Measurements from ENCODE around the gene SERPINF2. TPM values are rescaled to one million over a fixed set of nuclear protein-coding genes. Genes with fewer than 3 reads are reported as not detected.
"Not testable (repeated sequence)": the region's sequence is repeated elsewhere in the genome, so short reads cannot be mapped to it uniquely, and the experiment has no call there.

The SERPINF2 gene
- total RNA-seq, 1 donor from 2014 or later: 0.39 TPM

DNA sequence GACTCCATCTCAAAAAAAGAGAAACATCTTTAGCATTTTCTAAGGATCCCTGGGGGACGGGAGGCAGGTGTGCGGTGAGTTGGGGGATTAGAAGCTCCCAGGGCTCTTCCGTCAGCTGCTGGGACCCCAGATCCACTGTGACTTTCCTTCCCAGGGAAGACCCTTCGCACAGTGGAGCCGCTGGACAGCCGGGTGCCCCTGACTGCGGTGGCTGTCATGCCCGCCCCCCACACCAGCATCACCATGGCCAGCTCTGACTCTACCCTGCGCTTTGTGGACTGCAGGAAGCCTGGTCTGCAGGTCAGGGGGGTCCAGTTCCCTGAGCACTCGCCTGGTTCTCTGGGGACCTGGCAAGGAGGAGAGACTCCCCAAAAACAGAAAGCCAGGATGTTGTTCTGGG, 7.3 kb upstream of the SERPINF2 start:
- DNase-seq: no peak

DNA sequence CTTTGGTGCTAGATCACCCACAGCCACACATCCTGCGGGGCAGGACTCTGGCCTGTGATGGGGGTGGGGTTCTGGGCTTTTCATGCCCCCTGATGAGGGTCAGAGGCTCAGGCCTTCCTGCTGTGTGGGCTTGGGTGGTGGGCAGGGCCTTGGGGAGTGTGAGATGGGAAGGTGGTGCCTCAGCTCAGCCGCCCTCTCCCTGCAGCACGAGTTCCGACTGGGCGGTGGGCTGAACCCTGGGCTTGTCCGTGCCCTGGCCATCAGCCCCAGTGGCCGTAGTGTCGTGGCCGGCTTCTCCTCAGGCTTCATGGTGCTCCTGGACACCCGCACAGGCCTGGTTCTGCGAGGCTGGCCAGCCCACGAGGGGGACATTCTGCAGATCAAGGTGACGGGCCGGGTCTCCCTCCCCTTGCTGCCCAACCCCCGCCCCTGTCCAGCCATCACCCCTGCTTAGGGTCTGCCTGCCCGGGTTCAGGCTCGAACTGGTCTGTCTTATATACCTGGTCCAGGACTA, 6.8 kb upstream of the SERPINF2 start:
- DNase-seq: no peak

DNA sequence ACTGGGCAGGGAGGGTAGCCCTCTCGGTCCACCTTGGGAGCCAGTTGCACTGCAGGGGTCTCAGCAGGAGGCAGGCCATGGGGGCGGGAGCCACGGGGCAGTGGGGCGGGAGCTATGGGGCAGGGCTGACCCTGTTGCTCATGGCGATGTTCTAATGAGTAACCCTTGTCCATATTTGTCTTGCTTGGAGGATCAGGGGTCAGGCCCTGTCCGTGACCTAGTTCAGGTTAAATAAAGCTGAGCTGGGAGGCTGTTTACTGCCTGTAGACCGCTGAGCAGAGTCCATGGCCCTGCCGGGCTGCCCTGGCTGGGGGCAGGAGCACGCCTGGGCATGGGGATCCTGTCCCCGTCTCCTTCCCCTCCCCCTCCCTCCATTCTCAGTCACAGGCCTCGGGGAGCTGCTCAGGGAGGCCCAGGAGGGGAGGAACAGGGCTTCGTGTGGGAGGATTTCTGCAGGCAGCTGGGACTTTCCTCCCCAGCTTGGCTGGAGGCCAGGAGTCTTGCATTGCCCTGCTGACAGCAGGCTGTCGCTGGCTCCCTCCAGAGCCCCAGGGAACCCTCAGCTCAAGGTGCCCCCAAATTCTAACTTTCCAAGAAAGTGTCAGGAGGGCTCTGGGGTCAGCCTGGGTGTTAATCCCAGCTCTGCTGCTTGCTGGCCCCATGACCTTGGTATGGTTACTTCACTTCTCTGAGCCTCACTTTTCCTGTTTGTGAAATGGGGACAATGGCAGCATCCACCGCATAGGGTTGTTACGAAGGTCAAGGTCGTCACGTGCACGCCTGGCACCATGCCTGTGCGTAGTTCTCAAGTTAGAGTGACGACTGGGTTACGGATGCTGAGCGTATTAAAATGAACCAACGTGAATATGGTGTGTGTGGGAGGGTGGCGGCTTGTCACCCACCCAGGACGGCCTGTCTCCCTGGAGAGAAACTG, 6.1 kb upstream of the SERPINF2 start:
- no peak for DNase-seq

DNA sequence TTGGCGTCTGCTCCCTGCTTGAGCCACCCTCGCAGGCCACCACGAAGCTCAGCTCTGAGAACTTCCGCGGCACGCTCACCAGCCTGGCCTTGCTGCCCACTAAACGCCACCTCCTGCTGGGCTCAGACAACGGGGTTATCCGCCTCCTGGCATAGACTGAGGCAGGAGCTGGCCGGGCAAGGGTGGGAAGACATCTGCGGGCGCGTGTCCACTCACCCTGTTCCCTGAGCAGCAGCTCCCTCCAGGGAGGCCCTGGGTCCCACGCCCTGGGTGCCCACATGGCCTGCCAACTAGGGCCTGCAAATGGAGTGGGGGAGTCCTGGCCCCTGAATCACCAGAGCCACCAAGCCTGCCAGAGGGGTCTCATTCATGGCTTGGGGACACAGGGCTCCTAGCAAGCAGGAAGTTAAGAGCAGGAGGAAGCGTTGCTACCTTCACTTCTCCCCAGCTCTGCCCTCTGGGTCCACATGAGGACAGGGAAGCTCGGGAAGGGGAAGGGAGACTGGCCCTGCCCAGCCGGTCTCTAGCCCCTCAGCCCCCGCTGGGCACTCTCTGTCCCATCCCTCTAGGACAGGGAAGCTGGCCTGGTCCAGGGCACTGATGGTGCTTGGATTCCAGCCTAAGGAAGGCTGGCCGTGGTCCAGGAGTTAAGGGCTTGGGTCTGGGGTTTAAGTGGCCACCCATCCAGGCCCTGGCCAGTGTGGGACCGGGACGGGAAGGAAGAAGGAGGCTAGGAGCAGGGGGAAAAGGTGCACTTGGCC, 5.0 kb upstream of the SERPINF2 start:
- no peak for DNase-seq

DNA sequence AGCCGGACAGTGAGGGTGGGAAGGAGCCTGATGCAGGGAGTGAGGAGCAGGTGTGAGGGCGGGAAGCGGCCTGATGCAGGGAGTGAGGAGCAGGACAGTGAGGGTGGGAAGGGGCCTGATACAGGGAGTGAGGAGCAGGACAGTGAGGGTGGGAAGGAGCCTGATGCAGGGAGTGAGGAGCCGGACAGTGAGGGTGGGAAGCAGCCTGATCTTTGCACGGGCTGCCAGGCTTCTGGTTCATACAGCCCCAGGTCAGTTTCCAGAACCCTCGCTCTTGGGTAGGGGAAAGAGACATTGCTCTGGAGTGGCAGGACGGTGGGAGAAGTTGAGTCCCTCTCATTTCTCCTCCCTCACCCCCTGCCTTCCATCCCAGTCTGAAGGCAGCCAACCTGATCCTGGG, 772 bp upstream of the SERPINF2 start:
- not testable (repeated sequence) for DNase-seq

DNA sequence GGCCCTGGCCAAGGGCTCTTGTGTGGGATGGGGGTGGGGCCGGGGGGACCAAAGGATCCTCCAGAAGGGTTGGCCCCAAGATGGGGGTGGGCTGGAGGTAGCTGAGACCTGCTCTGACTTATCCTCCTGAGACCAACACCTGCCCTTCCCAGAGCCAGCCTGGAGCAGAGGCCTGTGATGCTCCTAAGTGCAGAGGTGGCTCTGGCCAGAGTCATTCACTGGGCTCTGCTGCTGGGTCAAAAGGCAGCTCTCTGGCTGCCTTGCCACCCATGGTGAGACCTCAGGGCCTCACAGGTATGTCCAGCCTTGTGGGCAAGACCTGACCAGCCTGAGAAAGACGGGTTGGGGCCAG, 393 bp downstream of the SERPINF2 start:
- DNase-seq: no peak

DNA sequence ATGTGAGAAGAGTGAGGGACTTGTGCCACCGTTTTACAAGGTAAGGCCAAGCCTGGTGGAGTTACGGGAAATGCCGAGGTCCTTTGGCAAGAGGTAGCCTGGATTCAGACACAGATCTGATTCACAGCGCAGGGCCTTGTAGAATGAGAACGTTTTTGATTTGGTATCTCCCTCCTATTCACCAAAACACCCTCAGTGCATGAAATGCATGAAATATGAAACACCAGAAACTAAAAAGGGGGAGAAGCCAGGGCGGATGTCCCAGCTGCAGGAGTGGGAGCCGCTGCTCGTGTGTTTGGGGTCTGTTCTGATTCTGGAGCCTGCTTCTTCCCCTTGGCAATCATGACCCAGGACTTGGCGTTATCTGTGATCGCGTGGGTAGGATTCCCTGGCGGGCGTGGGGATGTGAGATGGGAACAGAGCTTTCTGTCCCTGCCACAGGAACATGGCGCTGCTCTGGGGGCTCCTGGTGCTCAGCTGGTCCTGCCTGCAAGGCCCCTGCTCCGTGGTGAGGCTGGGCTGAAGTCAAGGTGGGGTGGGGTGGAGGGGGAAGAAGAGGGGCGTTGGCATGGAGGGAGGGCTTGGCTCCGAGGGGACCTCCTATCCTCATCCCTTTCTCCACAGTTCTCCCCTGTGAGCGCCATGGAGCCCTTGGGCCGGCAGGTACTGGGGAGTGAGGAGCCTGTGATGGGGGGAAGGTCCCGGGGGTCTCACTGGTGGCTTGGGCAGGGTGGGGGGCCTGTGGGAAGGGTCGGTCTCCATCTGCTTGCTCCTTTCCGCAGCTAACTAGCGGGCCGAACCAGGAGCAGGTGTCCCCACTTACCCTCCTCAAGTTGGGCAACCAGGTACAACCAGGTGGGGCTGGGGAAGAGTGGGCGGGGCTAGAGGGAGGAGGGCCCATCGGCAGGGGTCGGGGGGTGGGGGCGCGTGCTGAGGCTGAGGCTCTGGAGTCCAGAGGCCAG, 2.2 kb downstream of the SERPINF2 start:
- no peak for DNase-seq

DNA sequence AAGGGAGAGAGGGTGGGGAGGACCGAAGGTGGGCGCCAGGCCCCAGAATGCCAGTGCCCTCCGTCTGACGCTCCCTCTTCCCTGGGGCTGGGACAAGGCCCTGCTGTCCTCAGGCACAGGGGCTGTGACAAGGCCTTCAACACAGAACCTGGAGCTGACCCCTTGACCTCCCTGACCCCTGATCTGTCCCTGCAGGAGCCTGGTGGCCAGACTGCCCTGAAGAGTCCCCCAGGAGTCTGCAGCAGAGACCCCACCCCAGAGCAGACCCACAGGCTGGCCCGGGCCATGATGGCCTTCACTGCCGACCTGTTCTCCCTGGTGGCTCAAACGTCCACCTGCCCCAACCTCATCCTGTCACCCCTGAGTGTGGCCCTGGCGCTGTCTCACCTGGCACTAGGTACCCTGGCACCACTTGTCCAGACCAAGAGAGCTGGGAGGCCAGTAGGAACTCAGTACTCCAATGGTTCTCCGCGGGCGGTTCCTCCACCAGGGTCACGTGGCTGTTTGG, 2.9 kb downstream of the SERPINF2 start:
- no peak for DNase-seq

DNA sequence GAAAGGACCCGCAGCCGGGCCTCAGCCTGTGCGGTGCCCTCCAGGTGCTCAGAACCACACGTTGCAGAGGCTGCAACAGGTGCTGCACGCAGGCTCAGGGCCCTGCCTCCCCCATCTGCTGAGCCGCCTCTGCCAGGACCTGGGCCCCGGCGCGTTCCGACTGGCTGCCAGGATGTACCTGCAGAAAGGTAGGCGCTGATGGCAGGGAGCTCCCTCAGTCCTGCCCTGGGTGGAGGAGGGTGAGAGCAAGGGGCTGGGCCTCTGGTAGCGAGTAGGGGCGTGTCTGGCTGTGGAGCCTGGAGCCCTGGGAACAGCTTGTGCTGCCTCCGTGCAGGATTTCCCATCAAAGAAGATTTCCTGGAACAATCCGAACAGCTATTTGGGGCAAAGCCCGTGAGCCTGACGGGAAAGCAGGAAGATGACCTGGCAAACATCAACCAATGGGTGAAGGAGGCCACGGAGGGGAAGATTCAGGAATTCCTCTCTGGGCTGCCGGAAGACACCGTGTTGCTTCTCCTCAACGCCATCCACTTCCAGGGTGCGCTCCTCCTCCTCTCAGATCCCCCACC, 4.4 kb downstream of the SERPINF2 start:
- DNase-seq: no peak

DNA sequence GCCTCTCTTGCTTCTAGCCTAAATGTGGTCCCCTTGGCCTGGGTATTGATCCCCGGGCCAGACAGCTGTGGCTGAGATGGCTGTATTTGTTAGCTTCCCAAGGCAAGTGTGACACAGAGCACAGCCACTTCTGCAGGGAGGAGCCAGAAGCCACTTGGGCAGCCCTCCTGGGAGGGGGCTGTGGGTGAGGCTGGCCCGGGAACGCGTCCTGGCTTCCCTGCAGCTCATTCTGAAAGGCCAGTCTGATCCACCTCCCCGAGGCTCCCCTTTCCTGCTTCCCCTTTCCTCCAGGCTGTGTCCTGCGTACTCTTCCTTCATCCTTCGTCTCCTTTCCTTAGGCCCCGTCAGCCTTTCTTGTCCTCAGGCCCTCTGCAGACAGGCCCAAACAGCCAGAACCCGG, 8.0 kb downstream of the SERPINF2 start:
- no peak for DNase-seq

DNA sequence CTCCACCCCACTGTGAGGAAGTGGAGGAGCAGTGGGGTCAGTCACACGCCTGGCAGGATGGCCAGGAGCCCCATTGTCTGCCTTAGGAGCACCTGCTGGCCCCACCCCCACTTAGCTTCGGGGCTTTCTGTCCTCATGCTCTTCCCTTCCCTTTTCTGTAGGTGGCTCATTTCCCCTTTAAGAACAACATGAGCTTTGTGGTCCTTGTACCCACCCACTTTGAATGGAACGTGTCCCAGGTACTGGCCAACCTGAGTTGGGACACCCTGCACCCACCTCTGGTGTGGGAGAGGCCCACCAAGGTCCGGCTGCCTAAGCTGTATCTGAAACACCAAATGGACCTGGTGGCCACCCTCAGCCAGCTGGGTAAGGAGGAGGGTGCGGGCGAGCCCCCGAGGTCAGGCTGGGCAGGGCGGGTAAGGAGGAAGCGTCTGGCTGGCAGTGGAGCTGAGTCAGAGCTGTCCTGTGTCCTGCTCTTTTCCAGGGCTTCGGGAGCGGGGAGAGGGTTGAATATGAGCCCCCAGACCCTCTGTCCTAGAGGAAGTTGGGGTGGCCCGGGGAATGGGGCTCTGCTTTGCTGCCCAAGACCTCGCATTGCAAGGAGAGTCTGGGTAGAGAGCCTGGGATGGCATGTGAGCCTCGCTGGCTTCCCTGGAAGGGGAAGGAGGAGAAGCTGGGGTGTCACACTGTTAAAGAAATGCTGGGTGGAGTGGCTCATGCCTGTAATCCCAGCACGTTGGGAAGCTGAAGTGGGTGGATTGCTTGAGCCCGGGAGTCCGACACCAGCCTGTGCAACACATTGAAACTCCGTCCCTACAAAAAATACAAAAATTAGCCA, 10.0 kb downstream of the SERPINF2 start:
- no peak for DNase-seq

DNA sequence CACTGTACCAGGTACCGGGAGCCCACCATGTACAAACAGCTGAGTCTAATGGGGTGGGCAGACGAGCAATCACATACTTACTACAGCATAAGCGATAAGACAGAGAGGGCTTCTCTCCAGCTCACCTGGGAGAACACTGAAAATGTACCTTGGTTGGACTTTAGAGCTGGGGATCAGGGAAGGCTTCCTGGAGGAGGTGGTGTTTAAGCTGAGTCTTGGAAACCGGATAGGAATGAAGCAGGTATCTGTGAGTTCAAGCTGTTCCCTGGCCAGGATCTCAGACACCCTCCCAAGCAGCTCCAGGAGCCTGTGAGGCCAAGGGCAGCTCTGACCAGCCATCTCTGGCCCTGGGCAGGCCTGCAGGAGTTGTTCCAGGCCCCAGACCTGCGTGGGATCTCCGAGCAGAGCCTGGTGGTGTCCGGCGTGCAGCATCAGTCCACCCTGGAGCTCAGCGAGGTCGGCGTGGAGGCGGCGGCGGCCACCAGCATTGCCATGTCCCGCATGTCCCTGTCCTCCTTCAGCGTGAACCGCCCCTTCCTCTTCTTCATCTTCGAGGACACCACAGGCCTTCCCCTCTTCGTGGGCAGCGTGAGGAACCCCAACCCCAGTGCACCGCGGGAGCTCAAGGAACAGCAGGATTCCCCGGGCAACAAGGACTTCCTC, 11.2 kb downstream of the SERPINF2 start:
- no peak for DNase-seq

DNA sequence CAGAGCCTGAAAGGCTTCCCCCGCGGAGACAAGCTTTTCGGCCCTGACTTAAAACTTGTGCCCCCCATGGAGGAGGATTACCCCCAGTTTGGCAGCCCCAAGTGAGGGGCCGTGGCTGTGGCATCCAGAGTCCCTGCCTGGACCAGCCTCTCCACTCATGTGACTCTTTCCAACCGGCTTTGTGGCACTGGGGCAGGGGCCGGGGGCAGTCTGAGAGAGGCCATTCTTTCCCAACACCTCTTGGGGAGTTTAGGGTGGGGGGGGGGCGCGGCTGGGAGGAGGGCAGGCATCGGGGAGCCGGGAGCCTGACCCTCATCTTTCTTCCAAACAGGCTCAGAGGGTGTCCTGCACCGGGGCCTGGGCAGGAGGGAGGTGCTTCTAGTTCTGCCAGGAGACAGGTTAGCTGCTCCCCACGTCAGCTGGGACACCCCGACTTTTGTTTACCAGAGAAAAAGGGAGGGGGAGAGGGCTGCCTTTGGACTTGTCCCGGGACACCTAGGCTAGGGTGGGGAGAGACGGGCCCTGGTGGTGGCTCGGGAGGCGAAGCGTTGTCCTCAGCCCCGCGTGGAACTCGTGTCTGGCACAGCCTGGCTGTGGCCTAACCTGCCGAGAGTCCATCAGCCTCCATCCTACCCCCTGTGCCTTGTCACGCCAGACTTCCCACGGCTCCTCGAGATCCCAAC, 11.9 kb downstream of the SERPINF2 start:
- DNase-seq: no peak

DNA sequence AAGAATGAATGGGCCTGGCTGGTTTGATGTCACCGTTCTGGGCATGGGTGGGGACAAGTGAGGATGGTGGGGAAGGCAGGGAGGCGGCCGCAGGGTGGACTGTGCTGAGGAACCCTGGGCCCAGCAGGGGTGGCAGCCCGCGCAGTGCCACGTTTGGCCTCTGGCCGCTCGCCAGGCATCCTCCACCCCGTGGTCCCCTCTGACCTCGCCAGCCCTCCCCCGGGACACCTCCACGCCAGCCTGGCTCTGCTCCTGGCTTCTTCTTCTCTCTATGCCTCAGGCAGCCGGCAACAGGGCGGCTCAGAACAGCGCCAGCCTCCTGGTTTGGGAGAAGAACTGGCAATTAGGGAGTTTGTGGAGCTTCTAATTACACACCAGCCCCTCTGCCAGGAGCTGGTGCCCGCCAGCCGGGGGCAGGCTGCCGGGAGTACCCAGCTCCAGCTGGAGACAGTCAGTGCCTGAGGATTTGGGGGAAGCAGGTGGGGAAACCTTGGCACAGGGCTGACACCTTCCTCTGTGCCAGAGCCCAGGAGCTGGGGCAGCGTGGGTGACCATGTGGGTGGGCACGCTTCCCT, 12.7 kb downstream of the SERPINF2 start:
- DNase-seq: no peak

DNA sequence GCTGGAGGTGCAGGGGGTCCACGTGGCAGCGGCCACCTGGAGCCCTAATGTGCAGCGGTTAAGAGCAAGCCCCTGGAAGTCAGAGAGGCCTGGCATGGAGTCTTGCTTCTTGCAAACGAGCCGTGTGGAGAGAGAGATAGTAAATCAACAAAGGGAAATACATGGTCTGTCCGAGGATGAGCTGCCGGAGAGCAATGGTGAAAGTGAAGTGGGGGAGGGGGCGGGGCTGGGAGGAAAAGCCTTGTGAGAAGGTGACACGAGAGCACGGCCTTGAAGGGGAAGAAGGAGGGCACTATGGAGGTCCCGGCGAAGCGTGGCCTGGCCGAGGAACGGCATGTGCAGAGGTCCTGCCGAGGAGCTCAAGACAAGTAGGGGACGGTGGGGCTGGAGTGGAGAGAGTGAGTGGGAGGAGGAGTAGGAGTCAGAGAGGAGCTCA, 13.2 kb downstream of the SERPINF2 start:
- DNase-seq: no peak

DNA sequence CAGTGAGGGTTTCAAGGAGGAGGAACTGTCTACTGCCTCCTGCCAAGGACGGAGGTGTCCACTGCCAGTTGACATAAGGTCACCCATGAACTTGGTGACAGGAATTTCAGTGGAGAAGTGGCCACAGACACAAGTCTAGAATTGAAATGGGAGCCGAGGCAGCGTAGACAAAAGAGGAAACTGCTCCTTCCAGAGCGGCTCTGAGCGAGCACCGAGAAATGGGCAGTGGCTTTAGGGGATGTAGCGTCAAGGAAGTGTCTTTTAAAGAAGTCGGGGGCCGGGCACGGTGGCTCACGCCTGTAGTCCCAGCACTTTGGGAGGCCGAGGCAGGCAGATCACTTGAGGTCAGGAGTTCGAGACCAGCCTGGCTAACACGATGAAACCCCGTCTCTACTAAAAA, 16.1 kb downstream of the SERPINF2 start:
- DNase-seq: no peak

DNA sequence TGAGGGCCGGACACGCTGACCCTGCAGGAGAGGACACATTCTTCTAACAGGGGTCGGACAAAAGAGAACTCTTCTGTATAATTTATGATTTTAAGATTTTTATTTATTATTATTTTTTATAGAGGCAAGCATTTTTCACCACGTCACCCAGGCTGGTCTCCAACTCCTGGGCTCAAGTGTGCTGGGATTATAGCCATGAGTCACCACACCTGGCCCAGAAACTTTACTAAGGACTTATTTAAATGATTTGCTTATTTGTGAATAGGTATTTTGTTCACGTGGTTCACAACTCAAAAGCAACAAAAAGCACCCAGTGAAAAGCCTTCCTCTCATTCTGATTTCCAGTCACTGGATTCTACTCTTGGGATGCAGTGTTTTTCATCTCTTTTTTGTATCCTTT, 16.9 kb downstream of the SERPINF2 start:
- DNase-seq: no peak

DNA sequence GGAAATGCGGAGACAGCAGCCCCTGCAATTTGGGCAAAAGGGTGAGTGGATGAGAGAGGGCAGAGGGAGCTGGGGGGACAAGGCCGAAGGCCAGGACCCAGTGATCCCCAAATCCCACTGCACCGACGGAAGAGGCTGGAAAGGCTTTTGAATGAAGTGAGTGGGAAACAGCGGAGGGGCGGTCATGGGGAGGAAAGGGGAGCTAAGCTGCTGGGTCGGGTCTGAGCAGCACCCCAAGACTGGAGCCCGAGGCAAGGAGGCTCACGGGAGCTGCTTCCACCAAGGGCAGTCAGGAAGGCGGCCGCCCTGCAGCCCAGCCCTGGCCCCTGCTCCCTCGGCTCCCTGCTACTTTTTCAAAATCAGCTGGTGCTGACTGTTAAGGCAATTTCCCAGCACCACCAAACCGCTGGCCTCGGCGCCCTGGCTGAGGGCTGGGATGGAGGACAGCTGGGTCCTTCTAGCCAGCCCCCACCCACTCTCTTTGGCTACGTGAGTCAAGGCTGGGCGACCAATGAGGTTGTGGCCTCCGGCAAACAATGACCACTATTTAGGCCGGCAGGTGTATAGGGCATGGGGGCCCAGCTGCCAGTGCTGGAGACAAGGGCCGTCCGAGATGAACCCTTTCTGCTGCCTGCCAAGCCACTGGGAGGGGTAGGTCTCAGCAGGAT, 19.7 kb downstream of the SERPINF2 start:
- no peak for DNase-seq
